CD4-positive, alpha-beta T cell treated with Interleukin-4 for 1 hour (primary cell): ENCODE results near the gene CDKL1.
"Not testable (repeated sequence)": the region's sequence is repeated elsewhere in the genome, so short reads cannot be mapped to it uniquely, and the experiment has no call there.

Experiments
- DNase-seq, 2 donors: peaks; one replicate each; pipeline ENCODE4 v3.0.0-alpha.2; 2020 to 2022

Gene CDKL1

DNA sequence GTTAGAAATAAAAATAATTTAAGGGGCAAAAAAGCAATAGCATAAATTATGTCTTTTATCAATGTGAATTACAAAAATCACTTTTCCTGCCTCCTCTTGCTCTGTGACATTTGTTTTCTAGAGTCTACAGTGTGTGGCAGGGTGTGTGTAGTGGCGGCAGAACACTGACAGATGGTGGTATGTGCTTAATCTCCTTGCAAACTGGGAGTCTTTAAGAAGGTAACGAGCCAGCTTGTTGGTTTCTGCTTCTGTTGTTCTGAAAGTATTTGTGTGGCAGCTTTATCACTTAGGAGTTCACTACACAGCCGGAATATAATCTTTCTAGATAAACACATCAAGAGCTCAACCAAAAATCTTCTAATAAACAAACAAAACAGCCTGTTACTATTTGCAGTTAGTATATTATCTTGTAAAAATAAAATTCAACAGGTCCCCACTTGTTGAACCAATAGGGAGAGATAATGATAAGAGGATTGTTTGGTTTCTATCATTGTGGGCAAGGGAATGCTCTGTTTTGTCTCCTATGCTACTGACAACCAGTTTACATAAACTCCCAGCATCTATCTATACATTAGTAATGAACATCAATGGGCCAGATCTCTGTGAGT, 13.0 kb downstream of the CDKL1 start:
- no peak for DNase-seq

- no peak for DNase-seq
These were observed 14.8 kb downstream of the CDKL1 start for GRCh38 chr14:50381823-50382287.

GRCh38 chr14:50381008-50381407, 15.7 kb downstream of the CDKL1 start:
- DNase-seq, result no peak

- no peak for DNase-seq
These were observed 16.2 kb downstream of the CDKL1 start for GRCh38 chr14:50380455-50380854.

DNA sequence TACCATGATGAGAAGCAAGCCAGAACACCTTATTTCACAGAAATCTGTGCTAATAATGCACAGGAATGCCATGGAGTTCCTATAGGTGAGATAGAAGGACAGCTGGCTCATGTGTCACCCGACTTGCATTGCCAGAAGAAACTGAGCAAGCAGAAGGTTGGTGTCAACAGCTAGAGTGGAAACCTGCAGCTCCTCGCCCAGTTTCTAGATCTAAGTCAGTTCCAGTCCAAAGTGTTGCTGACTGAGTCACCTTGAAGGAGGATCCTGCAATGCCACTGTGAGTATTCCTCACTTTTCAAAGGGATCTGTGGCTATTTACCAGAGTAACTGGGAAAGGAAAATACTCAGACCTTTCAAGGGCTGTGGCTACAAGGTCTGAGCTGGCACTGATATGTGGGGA, 17.1 kb downstream of the CDKL1 start:
- DNase-seq, result no peak

DNA sequence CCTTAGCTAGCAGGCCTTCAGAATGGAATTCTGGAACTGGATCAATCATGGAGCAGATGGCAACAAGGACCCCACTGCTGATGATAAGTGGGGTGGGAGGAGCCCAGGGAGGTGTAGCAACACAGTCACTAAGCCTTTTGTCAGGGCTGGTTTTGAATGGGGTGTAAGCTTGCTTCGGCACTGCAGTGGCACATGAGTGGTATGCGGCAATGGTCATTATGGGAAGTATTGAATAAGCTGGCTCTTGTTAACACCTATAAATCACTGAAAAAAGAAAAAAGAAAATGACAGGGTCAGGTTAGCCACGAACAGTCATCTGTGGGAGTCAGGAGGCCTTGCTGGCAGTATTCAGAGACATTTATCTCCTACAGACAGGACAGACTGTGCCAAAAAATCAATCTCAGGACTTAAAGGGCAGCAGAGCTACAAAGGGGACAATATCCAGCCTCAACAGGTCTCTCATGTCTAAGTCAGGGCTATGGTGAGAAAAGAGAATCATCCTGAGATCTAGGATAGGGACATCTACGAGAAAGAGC, 19.1 kb downstream of the CDKL1 start:
- DNase-seq, result no peak

GRCh38 chr14:50375760-50376159, 20.9 kb downstream of the CDKL1 start:
- no peak for DNase-seq

DNA sequence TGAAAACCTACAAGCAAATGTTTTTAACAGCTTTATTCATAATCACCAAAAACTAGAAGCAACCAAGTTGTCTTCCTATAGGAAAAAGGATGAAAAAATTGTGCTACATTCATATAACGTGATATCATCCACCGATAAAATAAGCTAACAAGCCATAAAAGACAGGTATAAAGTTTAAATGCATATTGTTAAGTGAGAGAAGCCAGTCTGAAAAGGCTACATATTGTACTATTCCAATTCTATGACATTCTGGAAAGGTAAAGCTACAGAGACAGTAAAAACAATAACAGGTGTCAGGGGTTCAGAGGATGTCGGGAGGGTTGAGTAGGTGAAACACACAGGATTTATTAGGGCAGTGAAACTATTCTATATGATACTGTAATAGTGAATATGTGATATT, 22.7 kb downstream of the CDKL1 start:
- no peak for DNase-seq

DNA sequence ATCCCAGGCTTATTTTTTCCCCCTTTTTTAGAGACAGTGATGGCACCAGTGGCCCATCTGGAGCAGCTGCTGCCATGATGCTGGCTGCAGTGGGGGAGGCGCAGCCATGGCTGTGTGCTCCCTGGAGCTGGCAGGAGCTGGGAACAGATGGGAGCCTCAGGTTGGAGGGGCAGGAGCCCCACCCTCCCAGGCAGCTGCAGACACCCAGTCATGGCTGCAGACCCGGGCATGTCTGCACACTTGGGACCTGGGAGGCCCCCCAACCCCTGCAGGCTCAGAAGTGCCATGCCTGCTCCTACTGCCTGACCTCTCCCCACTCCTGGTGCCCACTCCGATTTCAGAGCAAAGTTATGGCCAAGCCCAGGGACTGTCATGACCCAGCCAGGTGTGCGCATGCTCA, 25.1 kb downstream of the CDKL1 start:
- no peak for DNase-seq

- DNase-seq, result peak in 1 of 2 donors; percentile 24
These were observed 30.1 kb downstream of the CDKL1 start for GRCh38 chr14:50366589-50366988.

GRCh38 chr14:50366115-50366514, 30.6 kb downstream of the CDKL1 start:
- no peak for DNase-seq

DNA sequence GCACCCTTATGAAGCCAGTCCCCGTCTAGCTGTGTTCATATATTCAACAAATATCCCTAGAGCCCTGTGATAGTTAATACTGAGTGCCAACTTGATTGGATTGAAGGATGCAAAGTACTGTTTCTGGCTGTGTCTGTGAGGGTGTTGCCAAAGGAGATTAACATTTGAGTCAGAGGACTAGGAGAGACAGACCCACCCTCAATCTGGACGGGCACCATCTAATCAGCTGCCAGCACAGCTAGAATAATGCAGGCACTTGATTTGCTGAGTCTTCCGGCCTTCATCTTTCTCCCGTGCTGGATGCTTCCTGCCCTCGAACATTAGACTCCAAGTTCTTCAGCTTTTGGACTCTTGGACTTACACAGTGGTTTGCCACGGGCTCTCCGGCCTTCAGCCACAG, 31.1 kb downstream of the CDKL1 start:
- not testable (repeated sequence) for DNase-seq

DNA sequence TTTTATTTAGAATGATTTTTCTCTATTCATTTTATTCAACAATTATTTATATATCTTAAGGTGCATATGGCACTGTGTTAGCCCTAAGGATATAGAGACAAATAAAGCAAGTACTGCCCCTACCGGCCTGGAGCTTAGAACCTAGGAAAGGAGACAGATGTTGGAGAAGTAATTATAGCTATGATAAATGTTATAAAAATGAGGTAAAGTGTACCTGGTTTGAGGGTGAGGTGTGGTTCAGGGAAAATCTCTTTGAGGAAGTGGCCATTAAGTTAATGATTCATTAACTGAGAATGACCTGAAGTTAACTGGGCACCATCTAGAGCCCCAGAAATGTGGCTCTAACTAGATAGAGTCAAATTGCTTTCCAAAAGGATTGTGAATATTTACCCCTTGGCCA, 31.9 kb downstream of the CDKL1 start:
- DNase-seq, result no peak

GRCh38 chr14:50363714-50364111, 33.0 kb downstream of the CDKL1 start:
- peak; percentile 62 to 76 for DNase-seq

DNA sequence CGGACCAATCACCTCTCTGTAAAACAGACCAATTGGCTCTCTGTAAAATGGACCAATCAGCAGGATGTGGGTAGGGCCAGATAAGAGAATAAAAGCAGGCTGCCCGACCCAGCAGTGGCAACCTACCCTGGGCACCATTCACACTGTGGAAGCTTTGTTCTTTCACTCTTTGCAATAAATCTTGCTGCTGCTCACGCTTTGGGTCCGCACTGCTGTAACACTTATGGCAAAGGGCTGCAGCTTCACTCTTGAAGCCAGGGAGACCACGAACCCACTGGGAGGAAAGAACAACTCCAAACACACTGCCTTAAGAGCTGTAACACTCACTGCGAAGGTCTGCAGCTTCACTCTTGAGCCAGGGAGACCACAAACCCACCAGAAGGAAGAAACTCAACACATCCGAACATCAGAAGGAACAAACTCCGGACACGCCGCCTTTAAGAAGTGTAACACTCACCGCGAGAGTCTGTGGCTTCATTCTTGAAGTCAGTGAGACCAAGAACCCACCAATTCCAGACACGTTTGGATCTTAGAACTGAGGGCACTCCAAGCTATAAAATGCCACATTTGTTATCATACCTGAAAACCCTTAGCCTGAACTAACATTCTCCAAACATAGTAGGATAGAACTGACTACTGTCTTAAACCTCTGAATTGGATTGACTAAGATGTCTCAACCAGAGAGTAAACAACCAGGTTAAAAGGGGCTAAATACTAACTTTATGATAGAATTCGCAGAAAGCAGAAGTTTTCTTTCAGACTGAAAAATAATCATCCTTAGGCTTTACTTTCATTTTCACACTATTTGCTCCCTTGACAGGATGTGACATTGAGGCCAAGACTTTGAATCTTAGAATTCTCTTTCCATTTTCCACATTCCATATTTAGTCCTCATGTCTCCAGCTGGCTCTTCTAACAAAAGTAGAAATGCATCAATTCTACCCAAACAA, 33.6 kb downstream of the CDKL1 start:
- DNase-seq, result peak; percentile 58 to 64

- DNase-seq, result not testable (repeated sequence)
These were observed 34.9 kb downstream of the CDKL1 start for GRCh38 chr14:50361473-50362403.

GRCh38 chr14:50360851-50361250, 35.8 kb downstream of the CDKL1 start:
- no peak for DNase-seq

- DNase-seq, result no peak
These were observed 36.6 kb downstream of the CDKL1 start for GRCh38 chr14:50360093-50360492.

DNA sequence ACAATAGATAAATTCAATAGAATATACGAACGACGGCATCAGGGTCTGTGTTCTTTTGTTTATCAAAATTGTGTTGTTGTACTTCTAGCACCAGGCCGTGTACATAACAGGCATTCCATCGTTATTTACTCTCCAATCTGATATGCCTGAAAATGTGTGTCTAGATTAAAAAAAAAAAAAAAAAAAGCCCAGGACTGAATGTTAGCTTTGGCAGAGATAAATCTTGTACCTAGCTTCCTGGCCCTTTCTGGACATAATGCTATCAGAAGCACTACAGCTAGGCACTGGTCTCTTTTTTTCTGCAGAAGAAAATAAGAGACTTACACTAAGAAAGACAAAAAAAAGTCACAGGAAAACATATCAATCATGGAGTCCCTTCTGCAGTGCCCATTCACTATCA, 37.0 kb downstream of the CDKL1 start:
- no peak for DNase-seq

- DNase-seq, result no peak
These were observed 38.8 kb downstream of the CDKL1 start for GRCh38 chr14:50357753-50358395.

DNA sequence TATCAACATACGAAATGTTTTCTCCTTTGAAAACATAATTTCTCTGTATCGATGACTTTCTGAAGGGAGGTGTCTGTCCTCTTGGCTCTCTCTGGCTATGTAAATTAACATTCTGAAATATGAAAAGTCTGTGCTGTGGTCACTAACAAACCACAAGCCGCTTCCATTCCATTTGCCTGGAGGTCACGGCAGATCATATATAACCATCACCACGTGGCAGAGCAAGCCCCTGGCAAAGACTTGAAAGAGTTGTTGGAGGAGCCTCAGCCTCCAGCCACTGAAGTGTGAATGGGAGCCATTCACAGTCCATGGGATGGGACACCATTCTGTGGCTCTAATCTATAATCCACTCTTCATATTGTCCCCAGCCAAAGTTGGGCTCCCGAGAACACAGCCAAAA, 39.6 kb downstream of the CDKL1 start:
- DNase-seq, result no peak

DNA sequence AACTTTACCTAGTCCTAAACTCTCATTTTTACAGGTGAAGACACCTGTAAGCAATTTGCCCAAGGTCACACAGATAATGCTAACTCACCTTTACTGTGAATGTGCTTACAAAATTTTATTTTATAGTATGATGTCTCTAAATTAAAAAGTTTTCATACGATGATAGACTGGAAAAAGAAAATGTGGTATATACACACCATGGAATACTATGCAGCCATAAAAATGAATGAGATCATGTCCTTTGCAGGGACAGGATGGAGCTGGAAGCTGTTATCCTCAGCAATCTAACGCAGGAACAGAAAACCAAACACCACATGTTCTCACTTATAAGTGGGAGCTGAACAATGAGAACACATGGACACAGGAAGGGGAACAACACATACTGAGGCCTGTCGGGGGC, 40.4 kb downstream of the CDKL1 start:
- not testable (repeated sequence) for DNase-seq
